Trophoblast cell (in vitro differentiated cells and primary cell): ENCODE data around the gene PMEPA1.

Experiments used
- DNase-seq, 2 donors: peaks; one replicate each; pipeline ENCODE4 v3.0.0-alpha.2; 2016
- H2AFZ ChIP-seq: 2 replicates; pipeline ENCODE4 v1.6.1; 2013; ENCODE audit warnings: low read length, moderate library complexity, mild to moderate bottlenecking; ENCODE audit not compliant: insufficient read depth, poor library complexity
- H2AK5ac ChIP-seq: 2 replicates; pipeline ENCODE4 v1.6.1; 2013; ENCODE audit warnings: mild to moderate bottlenecking, low read length
- H2BK120ac ChIP-seq: 2 replicates; pipeline ENCODE4 v1.6.1; 2013; ENCODE audit warnings: low read length, mild to moderate bottlenecking, moderate library complexity; ENCODE audit not compliant: insufficient read depth, poor library complexity
- H2BK12ac ChIP-seq: 2 replicates; pipeline ENCODE4 v1.6.1; 2013; ENCODE audit warnings: mild to moderate bottlenecking, low read length, moderate library complexity
- H2BK5ac ChIP-seq: 2 replicates; pipeline ENCODE4 v1.6.1; 2013; ENCODE audit warnings: low read length, low read depth, moderate library complexity, mild to moderate bottlenecking; ENCODE audit not compliant: poor library complexity
- H3K14ac ChIP-seq: 2 replicates; pipeline ENCODE4 v1.6.1; 2013; ENCODE audit warnings: mild to moderate bottlenecking, low read length
- H3K18ac ChIP-seq: 2 replicates; pipeline ENCODE4 v1.6.1; 2013; ENCODE audit warnings: mild to moderate bottlenecking, low read length
- H3K23ac ChIP-seq: 2 replicates; pipeline ENCODE4 v1.6.1; 2013; ENCODE audit warnings: low read length
- H3K27ac ChIP-seq: 2 replicates; pipeline ENCODE4 v1.5.1; 2013; ENCODE audit warnings: low read depth, mild to moderate bottlenecking, inconsistent platforms, low read length, moderate library complexity
- H3K27me3 ChIP-seq: 2 replicates; pipeline ENCODE4 v1.6.1; 2013; ENCODE audit warnings: inconsistent platforms, mild to moderate bottlenecking, low read length, moderate library complexity; ENCODE audit not compliant: insufficient read depth
- H3K36me3 ChIP-seq, 2 experiments: 1 replicate in 1 of 2; 2 replicates in 1 of 2; pipeline ENCODE4 v1.6.1; 2013; ENCODE audit warnings: low read length in 2 of 2, mild to moderate bottlenecking in 2 of 2, moderate library complexity in 1 of 2; ENCODE audit not compliant: insufficient read depth in 2 of 2, control insufficient read depth in 1 of 2
- H3K4ac ChIP-seq: 2 replicates; pipeline ENCODE4 v1.6.1; 2013; ENCODE audit warnings: low read depth, mild to moderate bottlenecking, low read length, moderate library complexity
- H3K4me1 ChIP-seq, 2 experiments: 1 replicate in 1 of 2; 2 replicates in 1 of 2; pipeline ENCODE4 v1.6.1; 2013; ENCODE audit warnings: low read length in 2 of 2, mild to moderate bottlenecking in 2 of 2, moderate library complexity in 1 of 2; ENCODE audit not compliant: insufficient read depth in 2 of 2, control insufficient read depth in 1 of 2
- H3K4me2 ChIP-seq: 2 replicates; pipeline ENCODE4 v1.6.1; 2013; ENCODE audit warnings: inconsistent platforms, mild to moderate bottlenecking, low read length, moderate library complexity
- H3K4me3 ChIP-seq: 2 replicates; pipeline ENCODE4 v1.5.1; 2013; ENCODE audit warnings: mild to moderate bottlenecking, low read depth, low read length, inconsistent platforms
- H3K79me1 ChIP-seq: one replicate; pipeline ENCODE4 v1.6.1; 2013; ENCODE audit warnings: low read length
- H3K79me2 ChIP-seq: 2 replicates; pipeline ENCODE4 v1.6.1; 2013; ENCODE audit warnings: low read length, mild to moderate bottlenecking; ENCODE audit not compliant: control insufficient read depth, insufficient read depth, poor library complexity
- H3K9ac ChIP-seq: 2 replicates; pipeline ENCODE4 v1.6.1; 2013; ENCODE audit warnings: mild to moderate bottlenecking, low read length
- H3K9me3 ChIP-seq: 2 replicates; pipeline ENCODE4 v1.6.1; 2013; ENCODE audit warnings: low read depth, mild to moderate bottlenecking, control low read depth, inconsistent platforms, low read length; ENCODE audit not compliant: insufficient read depth
- H4K12ac ChIP-seq: 2 replicates; pipeline ENCODE4 v1.6.1; 2013; ENCODE audit warnings: low read depth, mild to moderate bottlenecking, low read length, moderate library complexity
- H4K8ac ChIP-seq: 2 replicates; pipeline ENCODE4 v1.6.1; 2013; ENCODE audit warnings: low read depth, mild to moderate bottlenecking, low read length, moderate library complexity
- H4K91ac ChIP-seq: one replicate; pipeline ENCODE4 v1.6.1; 2013; ENCODE audit warnings: low read depth, mild to moderate bottlenecking, low read length, moderate library complexity
- WGBS: extraction: QIAGEN DNeasy Blood & Tissue Kit; methylation state at CpG from one replicate; pipeline ENCODE4 v1.1.7; 2013; ENCODE audit warnings: missing lambda C conversion rate; ENCODE audit not compliant: insufficient read length, insufficient coverage; ENCODE audit errors: extremely low coverage; 5-methylcytosine and 5-hydroxymethylcytosine counted together

PMEPA1 gene

DNA sequence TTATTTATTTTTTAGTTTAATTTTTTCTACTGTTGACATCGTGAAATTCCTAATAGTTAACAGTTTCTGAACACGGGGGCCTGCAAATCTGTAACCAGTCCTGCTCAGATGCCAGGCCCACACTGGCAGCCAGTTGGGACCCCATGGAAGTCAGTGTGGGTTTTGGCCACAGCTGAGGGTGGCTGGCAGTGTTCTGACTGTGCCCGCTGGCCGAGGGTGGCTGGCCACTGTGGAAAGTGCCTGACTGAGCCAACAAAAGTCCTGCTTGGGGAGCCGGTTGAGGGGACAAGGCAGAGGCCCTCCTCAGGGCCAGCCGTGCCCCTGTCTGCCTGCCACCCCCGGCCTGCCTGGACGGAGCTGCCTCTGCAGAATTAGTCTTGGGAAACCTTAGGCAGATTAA is 4.1 kb upstream of the PMEPA1 start:
- no peak for DNase-seq
- H3K18ac ChIP-seq, result peak overlapping the region; percentile 21
- no peak overlapping the region for H3K14ac ChIP-seq
- H3K79me2 ChIP-seq, result peaks cover 8% of the 10 kb centered on the region
- H3K23ac ChIP-seq, result no peak overlapping the region
- WGBS, result no CpG with 5 or more reads among the region's 8 CpGs
- peak overlapping the region; percentile 38 for H2AK5ac ChIP-seq
- H3K27me3 ChIP-seq, result no peaks in the 10 kb centered on the region
- H3K36me3 ChIP-seq, result no peaks in the 10 kb centered on the region
- no peak overlapping the region for H3K4me3 ChIP-seq
- H2AFZ ChIP-seq, result no peak overlapping the region
- no peak overlapping the region for H3K4me2 ChIP-seq
- peak overlapping the region; percentile 32 for H2BK12ac ChIP-seq
- peaks cover 18% of the 10 kb centered on the region for H3K79me1 ChIP-seq
- no peak overlapping the region for H3K9ac ChIP-seq
- H4K12ac ChIP-seq, result no peak overlapping the region
- H4K91ac ChIP-seq, result no peak overlapping the region
- H3K4me1 ChIP-seq, result peaks cover 15% of the 10 kb centered on the region in 2 experiments
- H3K9me3 ChIP-seq, result peaks cover 2% of the 10 kb centered on the region
- H2BK5ac ChIP-seq, result no peak overlapping the region
- H2BK120ac ChIP-seq, result no peak overlapping the region
- H4K8ac ChIP-seq, result no peak overlapping the region
- no peak overlapping the region for H3K4ac ChIP-seq
- H3K27ac ChIP-seq, result no peak overlapping the region

DNA sequence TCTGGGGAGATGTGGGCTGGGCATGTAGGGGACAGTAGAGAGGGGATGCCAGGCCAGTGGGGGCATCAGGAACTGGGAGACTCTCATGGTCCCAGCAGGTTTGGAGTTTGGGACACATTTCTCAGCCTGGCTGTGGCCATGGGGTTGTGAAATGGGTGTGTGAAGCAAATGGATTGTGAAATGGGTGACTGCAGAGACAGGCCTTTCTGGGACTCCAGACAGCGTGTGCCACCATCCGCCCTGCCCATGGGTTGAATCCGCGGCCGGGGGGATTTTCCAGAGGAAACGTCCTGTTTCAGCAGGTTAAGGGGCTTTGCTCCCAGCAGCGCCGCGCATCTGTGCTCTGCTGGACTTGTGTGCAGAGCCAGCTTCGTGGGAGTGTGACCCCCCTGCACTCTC is 3.7 kb upstream of the PMEPA1 start:
- Histone ChIP-seq H2BK120ac (no peak overlapping the region), H2AK5ac (no peak overlapping the region), H3K79me1 (peaks cover 20% of the 10 kb centered on the region), H3K79me2 (peaks cover 13% of the 10 kb centered on the region), H4K8ac (no peak overlapping the region), H3K4me3 (no peak overlapping the region), H3K14ac (no peak overlapping the region), H4K91ac (no peak overlapping the region), H3K27ac (no peak overlapping the region), H3K18ac (no peak overlapping the region), H3K27me3 (no peaks in the 10 kb centered on the region), H3K23ac (no peak overlapping the region), H3K36me3 (no peaks in the 10 kb centered on the region), H2AFZ (no peak overlapping the region), H2BK12ac (no peak overlapping the region), H2BK5ac (no peak overlapping the region), H3K4me2 (no peak overlapping the region), H3K9ac (no peak overlapping the region), H4K12ac (no peak overlapping the region), H3K4me1 (peaks cover 12% of the 10 kb centered on the region in 2 experiments), H3K9me3 (peaks cover 3% of the 10 kb centered on the region), H3K4ac (no peak overlapping the region)
- no CpG with 5 or more reads among the region's 10 CpGs for WGBS
- peak; percentile 76 to 81 for DNase-seq

DNA sequence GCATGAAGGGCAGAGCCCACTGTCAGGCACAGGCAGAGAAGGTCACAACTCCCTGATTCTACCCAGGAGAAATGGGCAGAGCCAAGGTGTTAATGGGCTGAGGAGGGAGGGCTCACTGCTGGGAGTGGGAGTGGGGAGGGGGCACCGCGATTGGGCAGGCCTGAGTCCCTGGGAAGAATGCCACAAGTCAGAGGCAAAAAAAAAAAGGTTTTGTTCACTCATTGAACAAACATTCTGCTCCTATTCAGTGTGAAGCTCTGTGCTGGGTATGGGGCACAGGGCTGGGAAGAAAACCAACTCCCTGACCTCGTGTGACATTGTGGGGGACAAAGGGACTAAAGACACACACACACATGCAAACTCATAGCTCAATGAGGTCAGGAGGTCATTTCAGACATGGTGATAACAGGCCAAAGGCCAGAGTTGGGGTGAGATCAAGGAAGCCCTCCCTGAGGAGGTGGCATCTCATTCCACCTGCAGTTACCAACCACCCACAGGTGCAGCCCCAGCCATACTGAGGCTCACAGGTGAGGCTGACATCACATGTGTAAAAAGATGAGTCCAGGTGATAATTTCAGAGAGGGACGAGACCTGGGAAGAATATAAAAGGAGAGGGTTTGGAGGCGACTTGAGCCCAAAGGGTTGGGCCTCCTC is 3.2 kb upstream of the PMEPA1 start:
- WGBS, result no CpG with 5 or more reads among the region's 5 CpGs
- no peak overlapping the region for H3K4me2 ChIP-seq
- H3K4me3 ChIP-seq, result no peak overlapping the region

DNA sequence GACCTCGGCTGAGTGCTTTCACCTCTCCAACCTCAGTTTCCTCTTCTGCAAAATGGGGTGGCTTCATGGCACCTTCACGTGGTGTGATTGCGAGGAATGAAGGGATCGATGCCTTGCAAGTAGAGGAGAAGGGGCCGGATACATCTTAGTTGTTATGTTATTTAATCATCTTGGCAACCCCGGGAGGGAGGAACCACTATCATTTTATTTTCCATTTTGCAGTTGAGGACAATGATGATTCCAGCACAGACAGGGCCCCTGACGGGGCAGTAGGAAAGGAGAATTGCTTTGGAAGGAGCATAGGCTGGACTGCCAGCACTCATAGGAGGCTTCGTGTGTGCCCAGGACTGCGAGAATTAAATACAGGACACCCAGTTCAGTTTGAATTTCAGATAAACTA is 2.5 kb upstream of the PMEPA1 start:
- H3K14ac ChIP-seq, result no peak overlapping the region
- no peak for DNase-seq
- H3K23ac ChIP-seq, result no peak overlapping the region
- H3K18ac ChIP-seq, result no peak overlapping the region
- no peaks in the 10 kb centered on the region for H3K36me3 ChIP-seq
- no peak overlapping the region for H4K91ac ChIP-seq
- no peaks in the 10 kb centered on the region for H3K27me3 ChIP-seq
- peaks cover 19% of the 10 kb centered on the region for H3K79me2 ChIP-seq
- no peak overlapping the region for H3K27ac ChIP-seq
- no peak overlapping the region for H3K4me2 ChIP-seq
- H3K9ac ChIP-seq, result no peak overlapping the region
- no peak overlapping the region for H2BK5ac ChIP-seq
- no peak overlapping the region for H4K8ac ChIP-seq
- no peak overlapping the region for H2BK120ac ChIP-seq
- H3K4ac ChIP-seq, result no peak overlapping the region
- no peak overlapping the region for H3K4me3 ChIP-seq
- no CpG with 5 or more reads among the region's 9 CpGs for WGBS
- peaks cover 4% of the 10 kb centered on the region for H3K9me3 ChIP-seq
- no peak overlapping the region for H2AK5ac ChIP-seq
- H2AFZ ChIP-seq, result no peak overlapping the region
- peaks cover 22% of the 10 kb centered on the region for H3K79me1 ChIP-seq
- H3K4me1 ChIP-seq, result peaks cover 12 to 15% of the 10 kb centered on the region in 2 experiments
- no peak overlapping the region for H4K12ac ChIP-seq
- H2BK12ac ChIP-seq, result no peak overlapping the region

More for the DNA sequence above, 3.2 kb upstream of the PMEPA1 start:
- DNase-seq, result no peak
- Histone ChIP-seq H3K79me2 (peaks cover 18% of the 10 kb centered on the region), H3K18ac (no peak overlapping the region), H3K27ac (no peak overlapping the region), H2AK5ac (peak overlapping the region; percentile 26), H4K91ac (no peak overlapping the region), H2AFZ (no peak overlapping the region), H2BK5ac (no peak overlapping the region), H3K14ac (no peak overlapping the region), H3K9me3 (peaks cover 4% of the 10 kb centered on the region), H3K27me3 (no peaks in the 10 kb centered on the region), H3K36me3 (no peaks in the 10 kb centered on the region), H3K4me1 (peaks cover 12% of the 10 kb centered on the region in 2 experiments), H4K12ac (no peak overlapping the region), H2BK120ac (no peak overlapping the region), H4K8ac (no peak overlapping the region), H3K9ac (no peak overlapping the region), H2BK12ac (peak overlapping the region; percentile 18), H3K23ac (no peak overlapping the region), H3K4ac (no peak overlapping the region), H3K79me1 (peaks cover 22% of the 10 kb centered on the region)
